Esophagus squamous epithelium (tissue), 5 donors: ENCODE results near the gene ABCB10. TPM values are rescaled to one million over a fixed set of nuclear protein-coding genes. Genes with fewer than 3 reads are reported as not detected.

Experiments
- DNase-seq: peaks from one replicate; lab custom pipeline; 2025; lab: John Stamatoyannopoulos, UW
- H3K27ac ChIP-seq, 4 donors: fragments of 200-600 bp; sonication (generic); one replicate each; pipeline ENCODE4 v1.5.1; 2016 to 2019; ENCODE audit warnings: mild to moderate bottlenecking in 1 of 4
- H3K27me3 ChIP-seq, 4 donors: fragments of 200-600 bp; sonication (generic); 1 replicate in 3 of 4; 2 replicates in 1 of 4; pipeline versions ENCODE4 v1.5.1 to v1.6.0; 2017 to 2021; ENCODE audit warnings: antibody characterized with exemption in 1 of 4
- H3K36me3 ChIP-seq, 3 donors: fragments of 200-600 bp; sonication (generic); one replicate each; pipeline ENCODE4 v1.5.1; 2016 to 2019
- H3K4me1 ChIP-seq, 3 donors: fragments of 200-600 bp; sonication (generic); one replicate each; pipeline ENCODE4 v1.5.1; 2017 to 2019
- H3K4me3 ChIP-seq, 4 donors: fragments of 200-600 bp; sonication (generic); 1 replicate in 3 of 4; 2 replicates in 1 of 4; pipeline ENCODE4 v1.5.1; 2016 to 2019; ENCODE audit warnings: mild to moderate bottlenecking in 2 of 4, moderate library complexity in 1 of 4
- H3K9me3 ChIP-seq, 3 donors: fragments of 200-600 bp; sonication (generic); one replicate each; pipeline ENCODE4 v1.5.1; 2016 to 2019
- POLR2A ChIP-seq, 4 donors: fragments of 450-650 bp; IDR thresholded peaks; one replicate each; pipeline ENCODE4 v1.6.1; 2017; ENCODE audit warnings: antibody characterized with exemption in 4 of 4, mild to moderate bottlenecking in 4 of 4, moderate library complexity in 3 of 4
- WGBS, 2 donors: methylation state at CpG; one replicate each; pipeline ENCODE4 v1.1.5; 2018; 5-methylcytosine and 5-hydroxymethylcytosine counted together
- intact Hi-C: fragments of 100-400 bp; cut with DNase I; formaldehyde crosslinking; loops from one replicate; pipeline ENCODE4 v1.15.0; 2022
- total RNA-seq, 4 donors: library from RNA; depleted of rRNA; stranded (reverse); fragments of >200 nt; gene quantifications; one replicate each; pipeline ENCODE4 v1.1.0, GENCODE V29; 2016
- TF ChIP-seq, protein P1 (sequence below), 6 experiments: fragments of 450-650 bp in 4 of 6; fragments of 200-600 bp in 2 of 6; sonication (generic) in 2 of 6; IDR thresholded peaks; one replicate each; pipeline ENCODE4 v1.5.1; 2016 to 2019; ENCODE audit warnings: antibody characterized with exemption in 6 of 6, mild to moderate bottlenecking in 4 of 6, moderate library complexity in 4 of 6
- donor health status: DM: yes; HTN: yes; CAD: no.

The ABCB10 gene
- total RNA-seq, 4 donors from 2014 or later, result 9.9 to 18.6 (median 14.3) TPM

DNA sequence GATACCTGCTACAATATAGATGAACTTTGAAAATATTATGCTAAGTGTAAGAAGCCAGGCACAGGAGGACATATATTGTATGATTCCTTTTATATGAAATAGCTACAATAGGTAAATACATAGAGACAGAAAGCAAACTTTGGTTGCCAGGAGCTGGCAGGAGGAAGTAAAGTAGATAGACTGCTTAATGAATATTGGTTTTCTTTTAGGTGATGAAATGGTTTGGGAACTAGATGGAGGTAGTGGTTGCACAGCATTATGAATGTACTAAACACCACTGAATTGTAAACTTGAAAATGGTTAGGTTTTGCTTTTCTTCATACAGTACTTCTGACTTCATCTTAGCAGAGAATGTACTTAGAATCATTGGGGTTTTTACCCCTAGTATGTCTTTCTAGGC lies 21.5 kb downstream of the ABCB10 start:
- H3K4me3 ChIP-seq, result no peak overlapping the region
- DNase-seq, result no peak
- no peaks in the 10 kb centered on the region for H3K9me3 ChIP-seq
- no peaks in the 10 kb centered on the region for H3K27me3 ChIP-seq
- H3K27ac ChIP-seq, result no peak overlapping the region
- intact Hi-C loops, result no loop called here
- peaks cover 0 to 94% (median 13%) of the 10 kb centered on the region in 3 donors for H3K36me3 ChIP-seq
- TF ChIP-seq, protein P1, sequence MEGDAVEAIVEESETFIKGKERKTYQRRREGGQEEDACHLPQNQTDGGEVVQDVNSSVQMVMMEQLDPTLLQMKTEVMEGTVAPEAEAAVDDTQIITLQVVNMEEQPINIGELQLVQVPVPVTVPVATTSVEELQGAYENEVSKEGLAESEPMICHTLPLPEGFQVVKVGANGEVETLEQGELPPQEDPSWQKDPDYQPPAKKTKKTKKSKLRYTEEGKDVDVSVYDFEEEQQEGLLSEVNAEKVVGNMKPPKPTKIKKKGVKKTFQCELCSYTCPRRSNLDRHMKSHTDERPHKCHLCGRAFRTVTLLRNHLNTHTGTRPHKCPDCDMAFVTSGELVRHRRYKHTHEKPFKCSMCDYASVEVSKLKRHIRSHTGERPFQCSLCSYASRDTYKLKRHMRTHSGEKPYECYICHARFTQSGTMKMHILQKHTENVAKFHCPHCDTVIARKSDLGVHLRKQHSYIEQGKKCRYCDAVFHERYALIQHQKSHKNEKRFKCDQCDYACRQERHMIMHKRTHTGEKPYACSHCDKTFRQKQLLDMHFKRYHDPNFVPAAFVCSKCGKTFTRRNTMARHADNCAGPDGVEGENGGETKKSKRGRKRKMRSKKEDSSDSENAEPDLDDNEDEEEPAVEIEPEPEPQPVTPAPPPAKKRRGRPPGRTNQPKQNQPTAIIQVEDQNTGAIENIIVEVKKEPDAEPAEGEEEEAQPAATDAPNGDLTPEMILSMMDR (IDR thresholded peaks at IDR 0.05), result no peak
- no peak for TF ChIP-seq POLR2A (IDR thresholded peaks at IDR 0.05)
- no peaks in the 10 kb centered on the region for H3K4me1 ChIP-seq

GRCh38 chr1:229535230-229535629 lies 23.3 kb downstream of the ABCB10 start:
- peaks cover 4 to 96% (median 17%) of the 10 kb centered on the region in 3 donors for H3K36me3 ChIP-seq
- H3K4me1 ChIP-seq, result no peaks in the 10 kb centered on the region
- H3K27ac ChIP-seq, result no peak overlapping the region
- intact Hi-C loops, result no loop called here
- no peaks in the 10 kb centered on the region for H3K27me3 ChIP-seq
- DNase-seq, result no peak
- no peaks in the 10 kb centered on the region for H3K9me3 ChIP-seq
- no peak overlapping the region for H3K4me3 ChIP-seq
- TF ChIP-seq POLR2A (IDR thresholded peaks at IDR 0.05), result no peak
- TF ChIP-seq, protein P1 (IDR thresholded peaks at IDR 0.05), result no peak

DNA sequence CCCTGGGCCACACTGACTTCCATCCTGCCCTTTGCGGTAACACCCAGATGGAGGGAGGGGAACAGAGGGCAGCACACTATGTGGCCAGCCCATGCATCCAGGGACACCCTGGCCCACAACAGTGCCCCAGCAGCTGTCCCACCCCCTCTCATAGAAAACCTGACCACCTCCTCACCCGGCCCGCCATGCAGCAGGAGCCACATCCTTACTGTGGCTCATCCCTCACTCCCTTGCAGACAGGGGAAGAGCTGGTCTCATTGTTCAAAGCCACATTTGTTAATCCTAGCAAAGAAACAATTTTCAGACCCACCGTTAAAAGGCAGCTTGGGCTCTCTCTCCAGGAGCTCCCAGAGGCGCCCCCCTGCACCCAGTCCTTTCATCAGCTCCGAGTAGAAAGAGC lies 27.2 kb downstream of the ABCB10 start:
- WGBS, 2 donors, result 90 to 100% methylated on average over 2 to 5 of the region's 6 CpGs
- TF ChIP-seq POLR2A (IDR thresholded peaks at IDR 0.05), result no peak
- TF ChIP-seq, protein P1 (IDR thresholded peaks at IDR 0.05), result no peak
- Histone ChIP-seq H3K27ac (no peak overlapping the region), H3K27me3 (no peaks in the 10 kb centered on the region), H3K4me1 (no peaks in the 10 kb centered on the region), H3K9me3 (no peaks in the 10 kb centered on the region), H3K4me3 (no peak overlapping the region), H3K36me3 (peaks cover 7 to 96% (median 24%) of the 10 kb centered on the region in 3 donors)
- no peak for DNase-seq
- intact Hi-C loops, result no loop called here

DNA sequence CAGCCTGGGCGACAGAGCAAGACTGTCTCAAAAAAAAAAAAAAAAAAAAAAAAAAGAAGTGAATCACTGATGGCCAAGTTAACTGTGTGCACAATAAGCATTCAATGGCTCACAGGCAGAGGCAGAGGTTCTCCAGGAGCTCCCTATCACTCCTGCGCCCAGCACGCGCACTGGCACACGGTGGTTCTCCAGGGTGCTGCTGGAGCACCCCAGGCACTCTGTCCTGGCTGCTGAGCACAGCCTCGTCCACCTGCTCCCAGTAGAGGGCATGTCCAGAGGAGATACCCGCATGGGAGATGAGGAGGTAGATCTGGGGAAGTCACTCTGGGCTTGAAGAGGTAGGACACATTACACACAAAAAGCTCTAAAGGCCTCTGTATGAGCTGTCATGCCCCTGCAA lies 28.9 kb downstream of the ABCB10 start:
- intact Hi-C loops, result no loop called here
- no peak for DNase-seq
- H3K27ac ChIP-seq, result no peak overlapping the region
- no peak overlapping the region for H3K4me3 ChIP-seq
- TF ChIP-seq POLR2A (IDR thresholded peaks at IDR 0.05), result no peak
- TF ChIP-seq, protein P1 (IDR thresholded peaks at IDR 0.05), result no peak
- H3K36me3 ChIP-seq, result peaks cover 7 to 98% (median 23%) of the 10 kb centered on the region in 3 donors
- no peaks in the 10 kb centered on the region for H3K4me1 ChIP-seq
- no peaks in the 10 kb centered on the region for H3K9me3 ChIP-seq
- H3K27me3 ChIP-seq, result no peaks in the 10 kb centered on the region
- WGBS, 2 donors, result 95 to 97% methylated on average over 6 to 7 of the region's 7 CpGs

DNA sequence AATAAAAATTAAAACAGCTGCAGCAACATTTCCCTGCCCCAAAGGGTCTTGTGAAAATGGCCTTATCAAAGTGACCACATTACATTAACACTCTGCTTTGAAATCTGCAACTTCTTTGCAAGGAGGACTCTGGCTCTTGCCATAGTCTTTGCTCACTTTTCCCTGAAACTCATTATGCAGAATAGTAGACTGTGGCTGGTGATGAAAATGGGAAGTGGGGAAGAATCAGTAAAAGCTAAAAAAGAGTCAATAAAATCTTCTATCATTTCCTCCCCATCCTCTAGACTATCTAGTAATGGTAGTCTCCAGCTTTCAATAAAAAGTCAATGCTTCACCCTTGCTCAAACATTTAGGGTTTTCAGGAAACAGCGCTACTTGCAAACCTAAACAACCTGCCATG lies 31.8 kb downstream of the ABCB10 start:
- WGBS, 2 donors, result 87 to 100% methylated on average over 1 of the region's 1 CpG
- H3K27me3 ChIP-seq, result no peaks in the 10 kb centered on the region
- H3K27ac ChIP-seq, result no peak overlapping the region
- H3K9me3 ChIP-seq, result no peaks in the 10 kb centered on the region
- intact Hi-C loops, result no loop called here
- TF ChIP-seq, protein P1 (IDR thresholded peaks at IDR 0.05), result no peak
- TF ChIP-seq POLR2A (IDR thresholded peaks at IDR 0.05), result no peak
- no peak overlapping the region for H3K4me3 ChIP-seq
- H3K4me1 ChIP-seq, result no peaks in the 10 kb centered on the region
- DNase-seq, result no peak
- H3K36me3 ChIP-seq, result peaks cover 12 to 98% (median 23%) of the 10 kb centered on the region in 3 donors
